HepG2 (cell line): ENCODE data around the gene NOXO1. TPM values are rescaled to one million over a fixed set of nuclear protein-coding genes. Genes with fewer than 3 reads are reported as not detected.
A peak's percentile ranks its signal among the peaks of the same experiment; 100 is the strongest.

ENCODE experiments used
- ATAC-seq: fragments of 200-7000 bp; cut with Tn5 transposase; 3 replicates; pipeline ENCODE4 v1.9.1; 2020; ENCODE audit warnings: mild to moderate bottlenecking, moderate library complexity
- BruUV-seq: library from RNA; stranded (reverse); fragments of 400-500 nt; replicated peaks from 2 replicates; lab custom pipeline; 2021; lab: Mats Ljungman, UMichigan
- CTCF ChIA-PET: fragments of 300-600 bp; formaldehyde crosslinking; extraction: SDS; loops from one replicate; lab custom pipeline; 2021; ENCODE audit warnings: low total read pairs, inconsistent platforms, low intra/inter-chr PET ratio; lab: Yijun Ruan, JAX
- POLR2A ChIA-PET: fragments of 350-600 bp; sonication (Branson Sonifier 250); formaldehyde crosslinking; loops from one replicate; lab custom pipeline; 2020; ENCODE audit warnings: antibody characterized with exemption, inconsistent platforms; lab: Yijun Ruan, JAX
- DNase-seq: peaks from one replicate; pipeline ENCODE4 v3.0.0-alpha.2; 2015; ENCODE audit warnings: low spot score
- FAIRE-seq: peaks from 3 replicates; lab custom pipeline; 2011; peaks lifted over from hg19 to GRCh38; lab: Jason Lieb, UNC
- H2AFZ ChIP-seq: one replicate; pipeline ENCODE4 v1.6.1; 2011; ENCODE audit warnings: low read length, inconsistent platforms
- H3K27ac ChIP-seq: fragments of 300-600 bp; 3 replicates; pipeline ENCODE4 v1.8.0; 2011; ENCODE audit warnings: mixed run types, mild to moderate bottlenecking, mixed read lengths, low read length, inconsistent platforms; ENCODE audit not compliant: insufficient read depth; ENCODE audit errors: extremely low read length
- H3K27me3 ChIP-seq, 2 experiments: fragments of 200-600 bp in 1 of 2; 2 replicates in 1 of 2; 3 replicates in 1 of 2; pipeline versions ENCODE4 v1.6.0 to v1.8.0; 2011; ENCODE audit warnings: low read length in 2 of 2, mild to moderate bottlenecking in 2 of 2, moderate library complexity in 2 of 2, inconsistent platforms in 1 of 2; ENCODE audit not compliant: insufficient read depth in 2 of 2, control insufficient read depth in 1 of 2
- H3K36me3 ChIP-seq, 2 experiments: fragments of 200-600 bp in 1 of 2; replicated peaks in 1 of 2; 2 replicates in 1 of 2; 3 replicates in 1 of 2; pipeline versions ENCODE4 v1.5.1 to v1.8.0; 2011; ENCODE audit warnings: low read length in 2 of 2, inconsistent platforms in 1 of 2; ENCODE audit not compliant: insufficient read depth in 2 of 2, control insufficient read depth in 1 of 2
- H3K4me1 ChIP-seq: 2 replicates; pipeline ENCODE4 v1.5.1; 2012; ENCODE audit warnings: low read length, inconsistent platforms; ENCODE audit not compliant: insufficient read depth
- H3K4me2 ChIP-seq: 2 replicates; pipeline ENCODE4 v1.6.0; 2011; ENCODE audit warnings: low read depth, low read length, inconsistent platforms
- H3K4me3 ChIP-seq, 3 experiments: fragments of 200-600 bp in 1 of 3; sonication (generic), shearing (Covaris generic) in 1 of 3; replicated peaks in 1 of 3; 2 replicates each; pipeline ENCODE4 v1.5.1; 2011 to 2016; ENCODE audit warnings: low read length in 3 of 3, inconsistent platforms in 2 of 3, low read depth in 2 of 3, mild to moderate bottlenecking in 2 of 3, control low read depth in 1 of 3, mixed read lengths in 1 of 3; ENCODE audit not compliant: insufficient read depth in 1 of 3
- H3K79me2 ChIP-seq: one replicate; pipeline ENCODE4 v1.6.1; 2011; ENCODE audit warnings: low read length, inconsistent platforms; ENCODE audit not compliant: insufficient read depth
- H3K9ac ChIP-seq: 2 replicates; pipeline ENCODE4 v1.6.0; 2011; ENCODE audit warnings: mild to moderate bottlenecking, low read depth, low read length, inconsistent platforms; ENCODE audit not compliant: insufficient read depth
- H3K9me3 ChIP-seq: 2 replicates; pipeline ENCODE4 v1.5.1; 2012; ENCODE audit warnings: mild to moderate bottlenecking, low read length
- H4K20me1 ChIP-seq: 2 replicates; pipeline ENCODE4 v1.6.0; 2011; ENCODE audit warnings: inconsistent platforms, mild to moderate bottlenecking, low read length, moderate library complexity; ENCODE audit not compliant: insufficient read depth
- ARID3A ChIP-seq: IDR thresholded peaks from 2 replicates; pipeline ENCODE4 v1.6.1; 2012; ENCODE audit warnings: low read depth, low read length, improper control_type of control experiment
- CHCHD3 ChIP-seq: sonication (generic); formaldehyde crosslinking; IDR thresholded peaks from 2 replicates; pipeline ENCODE4 v1.8.0; 2022; ENCODE audit warnings: mild to moderate bottlenecking, missing genetic modification reagents, moderate library complexity
- DRAP1 ChIP-seq: IDR thresholded peaks from 2 replicates; pipeline ENCODE4 v1.6.1; 2016; ENCODE audit warnings: missing genetic modification reagents, missing compliant biosample characterization
- PCBP1 ChIP-seq: fragments of 200-400 bp; formaldehyde crosslinking; IDR thresholded peaks from 2 replicates; pipeline ENCODE4 v1.6.1; 2017; ENCODE audit warnings: mild to moderate bottlenecking, low read depth, low read length, borderline replicate concordance
- PRDM10 ChIP-seq: sonication (generic); formaldehyde crosslinking; IDR thresholded peaks from 2 replicates; pipeline ENCODE4 v1.4.0; 2020; ENCODE audit warnings: low read depth, missing genetic modification reagents
- RBFOX2 ChIP-seq: fragments of 200-400 bp; formaldehyde crosslinking; IDR thresholded peaks from 2 replicates; pipeline ENCODE4 v1.6.1; 2017; ENCODE audit warnings: low read depth, mild to moderate bottlenecking, low read length
- SMC3 ChIP-seq: IDR thresholded peaks from 2 replicates; pipeline ENCODE4 v1.6.1; 2011; ENCODE audit warnings: low read length, improper control_type of control experiment
- ZBTB34 ChIP-seq: sonication (generic); formaldehyde crosslinking; IDR thresholded peaks from 2 replicates; pipeline ENCODE4 v1.8.0; 2022; ENCODE audit warnings: mild to moderate bottlenecking, missing genetic modification reagents
- ZBTB43 ChIP-seq: sonication (generic); formaldehyde crosslinking; conservative IDR thresholded peaks from 2 replicates; pipeline ENCODE4 v1.4.0; 2020; ENCODE audit warnings: missing genetic modification reagents
- ZNF703 ChIP-seq: sonication (generic); formaldehyde crosslinking; IDR thresholded peaks from 2 replicates; pipeline ENCODE4 v1.5.1; 2020; ENCODE audit warnings: missing genetic modification reagents, mild to moderate bottlenecking, moderate library complexity, borderline replicate concordance
- ZNF816 ChIP-seq: sonication (generic); formaldehyde crosslinking; IDR thresholded peaks from 2 replicates; pipeline ENCODE4 v1.8.0; 2022; ENCODE audit warnings: missing genetic modification reagents, mild to moderate bottlenecking, borderline replicate concordance
- WGBS: methylation state at CpG from one replicate; pipeline ENCODE4 v1.1.6; 2017; ENCODE audit warnings: low lambda C conversion rate; 5-methylcytosine and 5-hydroxymethylcytosine counted together
- in situ Hi-C: cut with HindIII; loops from 2 replicates; pipeline ENCODE4 v1.10.0; 2017; ENCODE audit warnings: low pct_unique_long_range_greater_than_20kb; ENCODE audit not compliant: extremely low pct_ligation_motif_present
- intact Hi-C: fragments of 100-400 bp; cut with micrococcal nuclease; formaldehyde crosslinking; loops from one replicate; pipeline ENCODE4 v1.10.0; 2022; ENCODE audit not compliant: unreplicated experiment
- polyA plus RNA-seq, 8 experiments: library from polyadenylated mRNA; depleted of rRNA in 3 of 8; stranded (reverse) in 7 of 8; unstranded in 1 of 8; fragments of >200 nt; fragmentation: Illumina TruSeq in 4 of 8; extraction: Trizol in 4 of 8; gene quantifications; 2 replicates each; pipeline versions ENCODE4 v1.2.1 to v1.2.3, GENCODE V29; 2011 to 2016; ENCODE audit warnings: low read depth in 4 of 8, missing spikeins in 1 of 8, mixed read lengths in 1 of 8; ENCODE audit not compliant: insufficient read depth in 1 of 8
- total RNA-seq, 5 experiments: library from RNA; depleted of rRNA; stranded (reverse); fragments of >200 nt; fragmentation: Illumina TruSeq; extraction: Trizol; gene quantifications; 2 replicates each; pipeline ENCODE4 v1.2.3, GENCODE V29; 2016; ENCODE audit warnings: low read depth in 1 of 5

Gene NOXO1
- total and polyA plus RNA-seq, 2 of the 13 experiments (the other 11 are each of a cell fraction or from before 2014, with no cell fraction given), result 0.69 to 1.4 TPM

GRCh38 chr16:2024032-2024420 is 42.8 kb upstream of the NOXO1 start (continued):
- TF ChIP-seq ARID3A (no peak), SMC3 (no peak), RBFOX2 (no peak), ZBTB34 (CRISPR knock-in tag) (no peak), CHCHD3 (no peak), PCBP1 (no peak)

- H4K20me1 ChIP-seq, result 0 out of 2 replicates have a peak, but pooled peaks cover 6% of the 10 kb centered on the region
- ATAC-seq (peak; percentile 55), FAIRE-seq (peak; percentile 63), DNase-seq (peak; percentile 75)
- H3K27me3 ChIP-seq, result peaks cover 3 to 29% of the 10 kb centered on the region in 2 experiments; a peak in 4 of 5 replicates
- H3K4me3 ChIP-seq, result peak overlapping the region; percentile 42 to 68 (median 49); a peak in 5 of 6 replicates
- WGBS, result 1% methylated on average over 15 of the region's 53 CpGs
- peak overlapping the region; percentile 58 for H3K9ac ChIP-seq
- no peaks in the 10 kb centered on the region for H3K36me3 ChIP-seq
- ChIA-PET CTCF (interaction anchor here (1.5 to 1.9 kb wide), 3 partner anchors 24 to 117 kb away, joined by 7 to 15 read pairs (median 9); partner anchors contain the start of genes NTHL1 and TSC2), POLR2A (interaction anchor here (0.7 to 6.2 kb wide), 10 partner anchors 8 to 132 kb away, joined by 3 to 62 read pairs (median 6); partner anchors contain the start of genes NTHL1, RPS2, TRAF7 and TSC2)
- H3K4me1 ChIP-seq, result peaks cover 70% of the 10 kb centered on the region
- in situ Hi-C loops, result loop anchor here (5.0 kb wide), 3 partner anchors 34 to 124 kb away; partner anchors contain the start of gene RAB26
- intact Hi-C loops, result loop anchor here (1.0 kb wide), 2 partner anchors 33 to 130 kb away; no protein-coding TSS in a partner anchor
- BruUV-seq, result no TSS peak
- H3K27ac ChIP-seq, result no peak overlapping the region
- no peaks in the 10 kb centered on the region for H3K9me3 ChIP-seq
- H3K4me2 ChIP-seq, result peak overlapping the region; percentile 84
- no peak overlapping the region for H2AFZ ChIP-seq
- H3K79me2 ChIP-seq, result peaks cover 3% of the 10 kb centered on the region
- TF ChIP-seq ZNF703 (CRISPR knock-in tag) (no peak), DRAP1 (CRISPR knock-in tag) (peak; percentile 76), ZBTB43 (CRISPR knock-in tag) (no peak), ZNF816 (CRISPR knock-in tag) (no peak), PRDM10 (CRISPR knock-in tag) (0 out of 2 replicates have a peak, but pooled peaks have one; percentile 21)
These were observed 42.1 kb upstream of the NOXO1 start for GRCh38 chr16:2023092-2024031.
